NCI-H2081 treated with DMSO at 0.1 percent for 48 hours (cell line): ENCODE measurements around the gene DLL1.

Source experiments
- DNase-seq: peaks from one replicate; lab custom pipeline; 2025; lab: John Stamatoyannopoulos, UW

Gene DLL1

GRCh38 chr6:170249817-170250216 lies 41.1 kb downstream of the DLL1 start:
- no peak for DNase-seq

DNA sequence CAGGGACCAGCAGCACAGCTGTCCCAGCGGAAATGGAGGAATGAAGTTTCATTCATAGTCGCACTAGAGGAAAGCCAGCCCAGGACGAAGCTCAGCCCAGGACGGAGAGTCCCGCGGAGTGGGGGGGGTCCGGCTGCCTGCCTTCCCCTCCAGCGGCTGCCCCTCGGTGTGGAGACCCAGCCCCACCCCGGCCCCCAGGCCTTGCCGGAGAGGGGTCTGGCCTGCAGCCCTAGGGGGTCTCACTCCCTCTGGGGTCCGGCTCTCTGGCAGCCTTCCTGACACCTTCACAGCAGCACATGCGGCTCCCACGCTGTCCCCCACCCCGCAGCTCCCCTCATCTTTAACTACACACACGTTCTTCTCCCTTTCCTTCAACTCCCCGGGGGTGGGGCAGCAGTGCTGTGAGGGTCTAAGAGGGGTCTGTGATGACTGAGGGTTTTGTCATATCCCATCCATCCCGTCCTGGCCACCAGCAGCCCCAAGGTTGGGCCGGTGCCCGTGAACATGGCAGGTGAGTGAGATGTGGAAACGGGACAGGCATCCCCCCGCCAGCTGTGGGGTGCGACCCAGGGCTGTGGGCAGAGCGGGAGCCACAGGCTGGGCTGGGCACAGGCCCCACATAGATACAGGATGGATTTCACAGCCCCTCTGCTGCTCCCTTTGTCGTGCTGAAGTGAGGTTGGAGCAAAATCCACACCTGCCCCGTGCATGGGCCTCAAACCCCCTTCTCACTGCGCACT lies 41.8 kb downstream of the DLL1 start:
- DNase-seq, result no peak

DNA sequence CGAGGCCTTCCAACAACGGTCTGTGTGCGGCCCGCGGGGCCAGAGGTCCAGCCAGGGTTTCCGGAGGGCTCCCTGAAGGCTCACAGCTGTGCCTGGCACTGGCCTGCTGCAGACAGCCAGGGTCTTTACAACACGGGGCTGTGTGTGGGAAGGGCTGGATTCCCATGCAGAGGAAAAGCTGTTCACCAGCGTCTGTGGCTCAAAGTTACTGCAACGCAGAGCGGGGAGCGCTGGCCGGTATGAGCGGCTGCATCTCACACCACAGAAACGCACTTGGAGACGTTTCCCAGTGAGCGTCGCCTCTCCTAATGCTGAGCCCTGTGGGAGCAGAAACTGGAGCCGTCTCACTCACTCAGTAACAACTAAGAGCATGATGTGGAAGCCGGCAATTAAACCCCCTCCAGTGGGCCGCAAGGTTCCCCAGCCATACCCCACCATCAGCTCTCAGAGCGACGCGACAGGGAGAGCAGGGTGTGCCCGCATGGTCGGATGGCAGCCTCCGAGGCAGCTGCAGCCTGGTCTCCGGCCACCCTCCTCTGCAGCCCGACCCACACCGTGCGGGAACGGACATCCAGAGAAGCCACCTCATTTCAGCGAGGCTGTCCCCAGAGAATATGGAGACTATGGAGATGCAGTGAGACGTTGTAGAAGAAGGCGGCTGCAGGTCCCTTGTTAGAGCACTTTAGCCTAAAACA lies 42.6 kb downstream of the DLL1 start:
- DNase-seq, result no peak

GRCh38 chr6:170247178-170247701 lies 43.6 kb downstream of the DLL1 start:
- no peak for DNase-seq

GRCh38 chr6:170245475-170245992 lies 45.3 kb downstream of the DLL1 start:
- DNase-seq, result no peak

GRCh38 chr6:170244721-170245474 lies 46.0 kb downstream of the DLL1 start:
- DNase-seq, result no peak

DNA sequence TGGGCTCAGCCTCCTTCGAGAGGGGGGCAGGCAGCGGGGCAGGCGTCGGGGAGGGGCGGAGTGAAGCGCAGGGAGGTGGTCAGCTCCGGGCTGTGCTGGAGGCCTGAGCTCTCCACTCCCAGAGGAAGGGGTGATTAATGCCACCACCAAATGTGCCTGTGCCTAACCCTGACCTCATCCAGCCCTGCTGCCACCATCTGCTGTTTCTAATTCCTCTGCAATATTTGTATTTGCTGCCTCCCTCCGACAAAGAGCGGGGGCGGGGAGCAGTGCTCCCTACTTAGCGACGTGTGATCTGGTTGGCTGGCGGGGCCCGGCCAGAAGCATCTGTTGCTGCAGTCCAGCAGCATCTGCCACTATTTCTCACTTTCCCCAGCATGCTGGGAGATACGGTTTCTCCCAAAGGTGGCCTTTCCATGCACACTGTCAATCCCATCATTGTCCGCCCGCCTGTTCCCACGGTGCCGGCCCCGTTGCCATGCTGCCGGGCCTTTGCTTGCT lies 47.0 kb downstream of the DLL1 start:
- no peak for DNase-seq

- DNase-seq, result no peak
Measured at GRCh38 chr6:170243386-170243785, 47.5 kb downstream of the DLL1 start.

GRCh38 chr6:170238741-170239565 lies 51.9 kb downstream of the DLL1 start:
- no peak for DNase-seq

DNA sequence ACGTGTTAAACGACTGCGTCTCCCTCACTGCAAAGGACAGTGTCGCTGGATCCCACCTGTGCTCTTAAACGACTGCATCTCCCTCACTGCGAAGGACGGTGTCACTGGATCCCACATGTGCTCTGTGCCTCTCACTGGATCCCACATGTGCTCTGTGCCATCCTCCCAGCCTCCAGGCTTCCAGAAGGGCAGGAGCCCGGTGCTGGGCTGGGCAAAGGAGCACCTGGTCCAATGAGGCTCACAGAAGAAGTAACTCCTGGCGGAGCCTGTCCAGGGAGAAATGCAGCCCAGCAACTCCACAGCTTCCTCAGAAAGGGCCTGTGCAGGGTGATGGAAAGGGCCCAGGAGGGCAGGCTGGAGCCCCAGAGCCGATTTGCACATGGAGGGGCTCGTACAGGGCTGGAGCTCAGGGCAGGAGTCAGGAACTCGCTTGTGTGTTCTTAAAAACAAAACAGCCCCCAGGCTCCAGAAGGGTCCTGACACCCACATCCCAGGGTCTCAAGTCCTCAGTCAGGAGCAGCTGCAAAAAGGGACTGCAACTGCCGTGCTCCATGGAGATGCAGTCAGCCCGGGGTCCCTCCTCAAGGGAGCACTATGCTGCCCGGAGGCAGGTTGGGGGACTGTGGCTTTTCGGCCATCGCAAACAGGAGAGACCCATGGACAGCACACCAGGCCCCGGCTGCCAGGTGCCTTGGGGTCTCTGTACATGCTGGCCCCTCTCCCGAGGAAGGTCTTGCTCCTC lies 52.7 kb downstream of the DLL1 start:
- DNase-seq, result no peak

- DNase-seq, result no peak
Measured at GRCh38 chr6:170236131-170236836, 54.6 kb downstream of the DLL1 start.

GRCh38 chr6:170235391-170236125 lies 55.3 kb downstream of the DLL1 start:
- DNase-seq, result no peak

DNA sequence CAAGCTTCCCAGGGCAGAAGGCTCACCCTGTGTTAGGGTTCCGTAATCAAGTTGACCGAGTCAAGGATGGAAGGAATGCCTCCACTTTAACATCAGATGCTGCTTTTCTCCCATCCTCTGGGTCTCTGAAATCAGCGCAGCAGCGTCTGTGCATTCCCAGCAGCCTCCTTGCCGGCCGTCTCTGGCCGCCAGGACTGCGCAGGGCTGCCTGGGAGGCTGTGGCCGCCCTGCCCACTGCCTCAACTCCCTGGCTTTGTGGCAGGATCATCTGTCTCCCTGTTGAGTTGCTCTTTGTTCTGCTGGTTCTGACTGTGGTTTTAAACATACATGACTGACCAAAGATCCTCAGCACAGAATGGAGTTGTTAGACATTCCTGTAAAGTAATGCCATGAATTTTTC lies 56.5 kb downstream of the DLL1 start:
- DNase-seq, result no peak

- DNase-seq, result no peak
Measured at GRCh38 chr6:170233286-170234205, 57.3 kb downstream of the DLL1 start.
